ENCODE measurements around the gene IPO11. TPM values are rescaled to one million over a fixed set of nuclear protein-coding genes. Genes with fewer than 3 reads are reported as not detected.

The IPO11 gene
- total and polyA plus RNA-seq, 2 of the 13 experiments (the other 11 are each of a cell fraction or from before 2014, with no cell fraction given): 13.9 to 24.4 TPM

DNA sequence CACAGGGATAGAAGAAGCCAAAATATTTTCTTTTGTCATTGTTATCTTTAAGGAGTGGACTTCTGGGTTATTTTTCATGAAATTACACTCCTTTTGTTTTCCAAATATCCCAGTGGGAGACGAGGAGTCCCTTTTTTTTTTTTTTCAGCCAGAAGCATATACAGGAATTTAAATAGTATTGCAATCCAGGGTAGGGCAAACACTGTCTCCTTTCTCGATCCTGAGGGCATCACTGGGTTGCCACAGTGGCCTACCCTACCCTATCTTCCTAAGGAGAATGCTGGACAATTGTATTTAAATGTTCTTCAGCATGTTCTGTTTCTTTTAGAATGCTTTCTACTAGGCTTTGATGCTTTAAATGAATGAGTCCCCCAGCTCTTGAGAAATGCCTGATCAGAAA, 214.0 kb downstream of the IPO11 start:
- ChIA-PET POLR2A (no interaction called here), CTCF (ENCODE audit: low intra/inter-chr PET ratio, low total read pairs) (no interaction called here)
- H3K4me1 ChIP-seq (ENCODE audit: insufficient read depth, low read length): no peaks in the 10 kb centered on the region
- H3K79me2 ChIP-seq (ENCODE audit: insufficient read depth, low read length): no peaks in the 10 kb centered on the region
- intact Hi-C loops (cut with micrococcal nuclease; ENCODE audit: unreplicated experiment) (no loop called here), in situ Hi-C loops (cut with HindIII; ENCODE audit: extremely low pct_ligation_motif_present, low pct_unique_long_range_greater_than_20kb) (no loop called here)
- H3K27ac ChIP-seq (ENCODE audit: extremely low read length, insufficient read depth, low read length): no peak overlapping the region
- WGBS (ENCODE audit: low lambda C conversion rate): 96% methylated on average over 2 of the region's 2 CpGs
- H3K9me3 ChIP-seq (ENCODE audit: low read length): no peaks in the 10 kb centered on the region
- no peak overlapping the region for H2AFZ ChIP-seq (ENCODE audit: low read length)
- FAIRE-seq (no peak), ATAC-seq (no peak), DNase-seq (ENCODE audit: low spot score) (no peak)
- no TSS peak for BruUV-seq (replicated peaks)
- H3K27me3 ChIP-seq (ENCODE audit: control insufficient read depth in 1 of 2, insufficient read depth in 2 of 2, low read length in 2 of 2): no peaks in the 10 kb centered on the region
- TF ChIP-seq, protein P1, sequence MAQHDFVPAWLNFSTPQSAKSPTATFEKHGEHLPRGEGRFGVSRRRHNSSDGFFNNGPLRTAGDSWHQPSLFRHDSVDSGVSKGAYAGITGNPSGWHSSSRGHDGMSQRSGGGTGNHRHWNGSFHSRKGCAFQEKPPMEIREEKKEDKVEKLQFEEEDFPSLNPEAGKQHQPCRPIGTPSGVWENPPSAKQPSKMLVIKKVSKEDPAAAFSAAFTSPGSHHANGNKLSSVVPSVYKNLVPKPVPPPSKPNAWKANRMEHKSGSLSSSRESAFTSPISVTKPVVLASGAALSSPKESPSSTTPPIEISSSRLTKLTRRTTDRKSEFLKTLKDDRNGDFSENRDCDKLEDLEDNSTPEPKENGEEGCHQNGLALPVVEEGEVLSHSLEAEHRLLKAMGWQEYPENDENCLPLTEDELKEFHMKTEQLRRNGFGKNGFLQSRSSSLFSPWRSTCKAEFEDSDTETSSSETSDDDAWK (CRISPR knock-in tag; IDR thresholded peaks at IDR 0.05): no peak
- no peak overlapping the region for H3K9ac ChIP-seq (ENCODE audit: insufficient read depth, low read depth, low read length)
- H3K36me3 ChIP-seq (replicated peaks in 1 of 2; ENCODE audit: control insufficient read depth in 1 of 2, insufficient read depth in 2 of 2, low read length in 2 of 2): peaks cover 1 to 17% of the 10 kb centered on the region in 2 experiments; a peak in 4 of 5 replicates
- no peak overlapping the region for H3K4me3 ChIP-seq (replicated peaks in 1 of 3; ENCODE audit: insufficient read depth in 1 of 3, low read depth in 2 of 3, low read length in 3 of 3)
- no peak overlapping the region for H3K4me2 ChIP-seq (ENCODE audit: low read depth, low read length)
- no peaks in the 10 kb centered on the region for H4K20me1 ChIP-seq (ENCODE audit: insufficient read depth, low read length)

DNA sequence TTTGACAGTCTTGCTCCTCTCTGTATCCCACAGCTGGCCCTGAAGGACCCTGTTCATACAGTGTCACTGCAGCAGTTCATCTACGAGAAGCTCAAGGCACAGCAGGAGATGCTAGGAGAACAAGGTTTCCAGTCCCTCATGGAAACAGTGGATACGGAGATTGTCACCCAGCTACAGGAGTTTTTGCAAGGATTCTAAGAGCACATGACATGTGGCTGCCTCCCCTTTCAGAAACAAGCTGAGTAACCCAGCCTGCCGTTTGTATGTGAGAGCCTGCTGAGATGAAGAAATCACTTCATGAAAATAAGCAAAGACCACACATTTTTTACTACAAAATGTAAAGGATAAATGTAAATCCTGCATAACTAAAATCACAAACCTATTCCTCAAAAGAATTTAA, 214.6 kb downstream of the IPO11 start:
- Histone ChIP-seq H3K27me3 (ENCODE audit: control insufficient read depth in 1 of 2, insufficient read depth in 2 of 2, low read length in 2 of 2) (no peaks in the 10 kb centered on the region), H4K20me1 (ENCODE audit: insufficient read depth, low read length) (no peaks in the 10 kb centered on the region), H2AFZ (ENCODE audit: low read length) (no peak overlapping the region), H3K9me3 (ENCODE audit: low read length) (no peaks in the 10 kb centered on the region), H3K36me3 (replicated peaks in 1 of 2; ENCODE audit: control insufficient read depth in 1 of 2, insufficient read depth in 2 of 2, low read length in 2 of 2) (peaks cover 1 to 17% of the 10 kb centered on the region in 2 experiments; a peak in 4 of 5 replicates), H3K79me2 (ENCODE audit: insufficient read depth, low read length) (no peaks in the 10 kb centered on the region), H3K4me3 (replicated peaks in 1 of 3; ENCODE audit: insufficient read depth in 1 of 3, low read depth in 2 of 3, low read length in 3 of 3) (no peak overlapping the region), H3K27ac (ENCODE audit: extremely low read length, insufficient read depth, low read length) (no peak overlapping the region), H3K4me1 (ENCODE audit: insufficient read depth, low read length) (no peaks in the 10 kb centered on the region), H3K4me2 (ENCODE audit: low read depth, low read length) (no peak overlapping the region), H3K9ac (ENCODE audit: insufficient read depth, low read depth, low read length) (no peak overlapping the region)
- no TSS peak for BruUV-seq (replicated peaks)
- DNase-seq (ENCODE audit: low spot score) (no peak), FAIRE-seq (no peak), ATAC-seq (no peak)
- ChIA-PET POLR2A (no interaction called here), CTCF (ENCODE audit: low intra/inter-chr PET ratio, low total read pairs) (no interaction called here)
- TF ChIP-seq, protein P2, sequence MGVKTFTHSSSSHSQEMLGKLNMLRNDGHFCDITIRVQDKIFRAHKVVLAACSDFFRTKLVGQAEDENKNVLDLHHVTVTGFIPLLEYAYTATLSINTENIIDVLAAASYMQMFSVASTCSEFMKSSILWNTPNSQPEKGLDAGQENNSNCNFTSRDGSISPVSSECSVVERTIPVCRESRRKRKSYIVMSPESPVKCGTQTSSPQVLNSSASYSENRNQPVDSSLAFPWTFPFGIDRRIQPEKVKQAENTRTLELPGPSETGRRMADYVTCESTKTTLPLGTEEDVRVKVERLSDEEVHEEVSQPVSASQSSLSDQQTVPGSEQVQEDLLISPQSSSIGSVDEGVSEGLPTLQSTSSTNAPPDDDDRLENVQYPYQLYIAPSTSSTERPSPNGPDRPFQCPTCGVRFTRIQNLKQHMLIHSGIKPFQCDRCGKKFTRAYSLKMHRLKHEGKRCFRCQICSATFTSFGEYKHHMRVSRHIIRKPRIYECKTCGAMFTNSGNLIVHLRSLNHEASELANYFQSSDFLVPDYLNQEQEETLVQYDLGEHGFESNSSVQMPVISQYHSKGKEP (CRISPR knock-in tag; IDR thresholded peaks at IDR 0.05): no peak
- TF ChIP-seq, protein P3, sequence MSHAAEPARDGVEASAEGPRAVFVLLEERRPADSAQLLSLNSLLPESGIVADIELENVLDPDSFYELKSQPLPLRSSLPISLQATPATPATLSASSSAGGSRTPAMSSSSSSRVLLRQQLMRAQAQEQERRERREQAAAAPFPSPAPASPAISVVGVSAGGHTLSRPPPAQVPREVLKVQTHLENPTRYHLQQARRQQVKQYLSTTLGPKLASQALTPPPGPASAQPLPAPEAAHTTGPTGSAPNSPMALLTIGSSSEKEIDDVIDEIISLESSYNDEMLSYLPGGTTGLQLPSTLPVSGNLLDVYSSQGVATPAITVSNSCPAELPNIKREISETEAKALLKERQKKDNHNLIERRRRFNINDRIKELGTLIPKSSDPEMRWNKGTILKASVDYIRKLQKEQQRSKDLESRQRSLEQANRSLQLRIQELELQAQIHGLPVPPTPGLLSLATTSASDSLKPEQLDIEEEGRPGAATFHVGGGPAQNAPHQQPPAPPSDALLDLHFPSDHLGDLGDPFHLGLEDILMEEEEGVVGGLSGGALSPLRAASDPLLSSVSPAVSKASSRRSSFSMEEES (CRISPR knock-in tag; IDR thresholded peaks at IDR 0.05): no peak
- TF ChIP-seq TBX3 (IDR thresholded peaks at IDR 0.05; ENCODE audit: borderline replicate concordance): no peak
- in situ Hi-C loops (cut with HindIII; ENCODE audit: extremely low pct_ligation_motif_present, low pct_unique_long_range_greater_than_20kb): no loop called here
- 100% methylated on average over 3 of the region's 3 CpGs for WGBS (ENCODE audit: low lambda C conversion rate)
- intact Hi-C loops (cut with micrococcal nuclease; ENCODE audit: unreplicated experiment): no loop called here

Data from HepG2 (cell line).